ENCODE results near the gene RAB5A. TPM values are rescaled to one million over a fixed set of nuclear protein-coding genes. Genes with fewer than 3 reads are reported as not detected.
"Not testable (repeated sequence)": the region's sequence is repeated elsewhere in the genome, so short reads cannot be mapped to it uniquely, and the experiment has no call there.

RAB5A gene
- total RNA-seq, 1 experiment from 2014 or later = 49.7 TPM

DNA sequence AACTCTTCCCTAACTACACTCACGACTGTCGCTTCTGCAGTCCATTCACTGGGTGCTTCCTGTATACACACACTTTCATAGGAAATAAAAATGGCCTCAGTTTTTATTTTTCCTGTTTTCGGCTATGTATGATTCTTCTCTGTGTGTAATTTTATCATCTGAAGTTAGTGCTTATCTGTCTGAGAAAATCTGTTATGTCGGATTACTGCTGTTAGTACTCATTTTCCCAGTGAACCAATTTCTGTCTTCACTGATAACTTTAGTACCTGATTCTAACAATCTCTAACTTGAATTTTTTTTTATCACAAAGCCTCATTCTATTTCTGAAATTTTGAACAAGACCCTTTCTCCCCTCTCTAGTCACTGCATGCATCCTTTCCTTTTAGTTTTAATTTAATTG lies 20.9 kb downstream of the RAB5A start:
- POLR2A ChIA-PET (ENCODE audit: low non-redundant PET) = no interaction called here
- Histone ChIP-seq H3K4me1 (ENCODE audit: insufficient read depth, low read length, poor library complexity, severe bottlenecking) (no peaks in the 10 kb centered on the region), H3K4me3 (ENCODE audit: low read depth, low read length, poor library complexity, severe bottlenecking) (no peak overlapping the region), H3K36me3 (ENCODE audit: insufficient read depth, low read length, poor library complexity, severe bottlenecking) (peaks cover 9% of the 10 kb centered on the region), H3K9me3 (ENCODE audit: low read depth, low read length, poor library complexity, severe bottlenecking) (no peaks in the 10 kb centered on the region), H3K27me3 (replicated peaks; ENCODE audit: insufficient read depth, low read depth, low read length, poor library complexity) (no peaks in the 10 kb centered on the region), H3K27ac (ENCODE audit: low read depth, low read length, poor library complexity, severe bottlenecking) (no peak overlapping the region)
- TF ChIP-seq CTCF (conservative IDR thresholded peaks at IDR 0.05; ENCODE audit: low read depth, low read length) (no peak), EZH2 (IDR thresholded peaks at IDR 0.05; ENCODE audit: borderline replicate concordance, low read depth, low read length, poor library complexity, severe bottlenecking) (no peak)
- intact Hi-C loops (cut with micrococcal nuclease; ENCODE audit: unreplicated experiment) = no loop called here
- CTCF ChIA-PET = no interaction called here
- DNase-seq (ENCODE audit: low spot score) = no peak
- BruUV-seq (replicated peaks) = no TSS peak

DNA sequence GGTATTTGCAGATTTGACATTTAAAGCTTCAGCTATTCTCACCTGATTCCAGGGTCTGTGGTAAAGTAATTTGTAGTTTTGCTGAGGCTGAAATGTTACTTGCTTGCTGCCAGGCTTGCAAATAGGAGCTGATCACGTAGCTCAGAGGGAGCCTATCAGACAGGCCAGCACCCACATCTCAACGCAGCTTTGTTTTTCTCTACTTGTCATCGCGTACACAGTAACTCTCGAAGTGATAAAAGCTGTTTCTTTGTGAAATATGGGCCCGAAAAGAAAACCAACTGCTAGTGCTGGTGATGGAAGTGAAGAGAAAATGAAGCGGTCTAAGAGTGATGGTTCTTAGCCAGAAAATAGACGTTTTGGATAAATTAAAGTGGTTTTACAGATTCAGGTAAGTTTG lies 23.4 kb downstream of the RAB5A start:
- intact Hi-C loops (cut with micrococcal nuclease; ENCODE audit: unreplicated experiment) = no loop called here
- no peak for DNase-seq (ENCODE audit: low spot score)
- Histone ChIP-seq H3K4me3 (ENCODE audit: low read depth, low read length, poor library complexity, severe bottlenecking) (no peak overlapping the region), H3K36me3 (ENCODE audit: insufficient read depth, low read length, poor library complexity, severe bottlenecking) (peaks cover 21% of the 10 kb centered on the region), H3K27me3 (replicated peaks; ENCODE audit: insufficient read depth, low read depth, low read length, poor library complexity) (no peaks in the 10 kb centered on the region), H3K9me3 (ENCODE audit: low read depth, low read length, poor library complexity, severe bottlenecking) (no peaks in the 10 kb centered on the region), H3K27ac (ENCODE audit: low read depth, low read length, poor library complexity, severe bottlenecking) (no peak overlapping the region), H3K4me1 (ENCODE audit: insufficient read depth, low read length, poor library complexity, severe bottlenecking) (no peaks in the 10 kb centered on the region)
- no TSS peak for BruUV-seq (replicated peaks)
- CTCF ChIA-PET = no interaction called here
- TF ChIP-seq CTCF (conservative IDR thresholded peaks at IDR 0.05; ENCODE audit: low read depth, low read length) = no peak
- no peak for TF ChIP-seq EZH2 (IDR thresholded peaks at IDR 0.05; ENCODE audit: borderline replicate concordance, low read depth, low read length, poor library complexity, severe bottlenecking)
- POLR2A ChIA-PET (ENCODE audit: low non-redundant PET) = no interaction called here

DNA sequence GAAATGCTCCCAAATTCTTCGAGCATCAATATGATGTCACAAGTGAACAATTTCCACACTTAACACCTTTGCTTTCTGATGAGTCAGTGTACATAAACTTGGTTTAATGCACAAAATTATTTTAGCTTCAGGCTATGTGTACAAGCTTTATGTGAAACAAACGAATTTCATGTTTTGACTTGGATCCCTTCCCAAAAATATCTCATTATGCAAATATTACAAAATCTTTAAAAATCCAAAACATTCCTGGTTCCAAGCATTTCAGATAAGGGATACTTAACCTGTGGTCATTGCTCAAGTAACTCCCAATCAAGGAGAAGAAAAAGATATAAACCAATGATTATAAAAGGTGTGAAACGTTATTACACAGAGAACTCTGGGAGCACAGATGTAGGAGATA lies 25.2 kb downstream of the RAB5A start:
- no TSS peak for BruUV-seq (replicated peaks)
- ChIA-PET POLR2A (ENCODE audit: low non-redundant PET) (no interaction called here), CTCF (no interaction called here)
- H3K4me1 ChIP-seq (ENCODE audit: insufficient read depth, low read length, poor library complexity, severe bottlenecking) = no peaks in the 10 kb centered on the region
- peaks cover 28% of the 10 kb centered on the region for H3K36me3 ChIP-seq (ENCODE audit: insufficient read depth, low read length, poor library complexity, severe bottlenecking)
- intact Hi-C loops (cut with micrococcal nuclease; ENCODE audit: unreplicated experiment) = no loop called here
- H3K9me3 ChIP-seq (ENCODE audit: low read depth, low read length, poor library complexity, severe bottlenecking) = no peaks in the 10 kb centered on the region
- TF ChIP-seq EZH2 (IDR thresholded peaks at IDR 0.05; ENCODE audit: borderline replicate concordance, low read depth, low read length, poor library complexity, severe bottlenecking) (no peak), CTCF (conservative IDR thresholded peaks at IDR 0.05; ENCODE audit: low read depth, low read length) (no peak)
- no peak overlapping the region for H3K4me3 ChIP-seq (ENCODE audit: low read depth, low read length, poor library complexity, severe bottlenecking)
- H3K27me3 ChIP-seq (replicated peaks; ENCODE audit: insufficient read depth, low read depth, low read length, poor library complexity) = no peaks in the 10 kb centered on the region
- no peak overlapping the region for H3K27ac ChIP-seq (ENCODE audit: low read depth, low read length, poor library complexity, severe bottlenecking)
- no peak for DNase-seq (ENCODE audit: low spot score)

- intact Hi-C loops (cut with micrococcal nuclease; ENCODE audit: unreplicated experiment); CTCF ChIA-PET; H3K4me3 ChIP-seq (ENCODE audit: low read depth, low read length, poor library complexity, severe bottlenecking); H3K27ac ChIP-seq (ENCODE audit: low read depth, low read length, poor library complexity, severe bottlenecking); H3K9me3 ChIP-seq (ENCODE audit: low read depth, low read length, poor library complexity, severe bottlenecking); H3K36me3 ChIP-seq (ENCODE audit: insufficient read depth, low read length, poor library complexity, severe bottlenecking); H3K4me1 ChIP-seq (ENCODE audit: insufficient read depth, low read length, poor library complexity, severe bottlenecking); POLR2A ChIA-PET (ENCODE audit: low non-redundant PET); DNase-seq (ENCODE audit: low spot score); BruUV-seq (replicated peaks); H3K27me3 ChIP-seq (replicated peaks; ENCODE audit: insufficient read depth, low read depth, low read length, poor library complexity): not testable (repeated sequence)
Measured at GRCh38 chr3:19988904-19989303, 42.0 kb downstream of the RAB5A start.
